ENCODE data around the gene CYP3A4.
"Not testable (repeated sequence)": the region's sequence is repeated elsewhere in the genome, so short reads cannot be mapped to it uniquely, and the experiment has no call there.

CYP3A4 gene

GRCh38 chr7:99791667-99792369 is 7.8 kb upstream of the CYP3A4 start:
- DNase-seq: no peak

DNA sequence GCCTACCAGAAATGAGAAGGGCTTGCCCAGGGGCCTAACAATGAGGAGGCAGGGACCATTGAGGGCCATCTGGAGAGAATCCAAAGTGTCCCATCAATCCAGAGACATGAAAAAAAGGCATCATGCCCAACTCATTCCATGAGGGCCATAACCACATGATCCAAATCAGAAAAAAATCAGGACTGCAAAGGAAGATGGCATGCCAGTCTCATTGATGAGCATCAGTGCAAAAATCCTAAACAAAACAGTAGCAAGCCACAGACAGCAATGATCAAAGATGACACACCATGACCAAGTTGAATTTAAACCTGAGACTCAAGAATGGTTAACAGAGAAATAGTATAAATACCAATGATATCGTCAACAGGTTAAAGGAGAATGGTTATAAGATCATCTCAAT is 7.0 kb upstream of the CYP3A4 start:
- DNase-seq: no peak

- no peak for DNase-seq
Measured at GRCh38 chr7:99790407-99790806, 6.4 kb upstream of the CYP3A4 start.

- no peak for DNase-seq
Measured at GRCh38 chr7:99789441-99790070, 5.6 kb upstream of the CYP3A4 start.

GRCh38 chr7:99788554-99788953 is 4.6 kb upstream of the CYP3A4 start:
- DNase-seq: no peak

DNA sequence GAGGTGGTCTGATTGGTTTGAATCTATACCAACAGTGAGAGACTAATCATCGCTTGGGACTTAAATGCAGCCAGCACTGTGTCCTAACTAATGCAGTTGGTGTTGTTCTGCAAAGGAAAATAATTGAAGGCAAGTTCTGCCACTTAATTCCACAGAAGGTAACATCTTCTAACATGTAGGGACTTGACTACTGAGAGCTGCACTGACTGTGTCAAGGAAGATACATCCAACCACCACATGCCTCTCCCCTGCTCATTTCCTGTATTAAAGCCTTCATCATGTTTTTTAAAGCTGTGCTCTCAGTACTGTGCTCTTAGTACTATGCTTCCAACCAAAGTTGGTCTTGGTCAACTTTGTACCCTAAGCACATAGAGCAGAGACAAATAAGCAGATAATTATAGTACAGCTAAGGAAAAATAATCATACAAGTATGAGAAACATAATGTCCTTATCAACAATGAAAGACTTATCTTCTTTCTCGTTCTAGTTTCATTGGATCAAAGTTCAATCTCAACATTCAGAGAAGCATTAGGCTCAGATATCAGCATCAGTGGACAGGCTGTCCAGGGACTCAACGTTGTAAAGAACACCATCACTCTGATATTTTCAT is 2.8 kb upstream of the CYP3A4 start:
- DNase-seq: no peak

DNA sequence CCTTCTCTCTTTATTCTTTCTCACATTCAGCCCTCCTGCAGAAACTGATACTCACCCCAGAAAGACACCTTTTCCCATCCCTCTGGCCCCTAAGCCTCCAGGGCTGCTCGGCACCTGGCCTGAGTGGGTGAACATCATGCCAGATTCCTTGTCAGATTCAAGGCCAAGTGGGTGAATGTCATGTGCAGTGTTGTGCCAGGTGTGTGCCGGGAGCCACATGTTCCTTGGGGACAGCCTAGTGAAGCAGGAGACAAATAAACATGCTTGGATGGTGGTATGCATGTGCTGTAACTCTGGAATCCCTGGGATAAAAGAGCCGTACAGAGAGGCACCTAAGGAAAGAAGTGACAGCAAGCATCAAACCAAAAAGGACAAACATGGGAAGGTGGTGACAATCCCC is 1.7 kb upstream of the CYP3A4 start:
- DNase-seq: not testable (repeated sequence)

DNA sequence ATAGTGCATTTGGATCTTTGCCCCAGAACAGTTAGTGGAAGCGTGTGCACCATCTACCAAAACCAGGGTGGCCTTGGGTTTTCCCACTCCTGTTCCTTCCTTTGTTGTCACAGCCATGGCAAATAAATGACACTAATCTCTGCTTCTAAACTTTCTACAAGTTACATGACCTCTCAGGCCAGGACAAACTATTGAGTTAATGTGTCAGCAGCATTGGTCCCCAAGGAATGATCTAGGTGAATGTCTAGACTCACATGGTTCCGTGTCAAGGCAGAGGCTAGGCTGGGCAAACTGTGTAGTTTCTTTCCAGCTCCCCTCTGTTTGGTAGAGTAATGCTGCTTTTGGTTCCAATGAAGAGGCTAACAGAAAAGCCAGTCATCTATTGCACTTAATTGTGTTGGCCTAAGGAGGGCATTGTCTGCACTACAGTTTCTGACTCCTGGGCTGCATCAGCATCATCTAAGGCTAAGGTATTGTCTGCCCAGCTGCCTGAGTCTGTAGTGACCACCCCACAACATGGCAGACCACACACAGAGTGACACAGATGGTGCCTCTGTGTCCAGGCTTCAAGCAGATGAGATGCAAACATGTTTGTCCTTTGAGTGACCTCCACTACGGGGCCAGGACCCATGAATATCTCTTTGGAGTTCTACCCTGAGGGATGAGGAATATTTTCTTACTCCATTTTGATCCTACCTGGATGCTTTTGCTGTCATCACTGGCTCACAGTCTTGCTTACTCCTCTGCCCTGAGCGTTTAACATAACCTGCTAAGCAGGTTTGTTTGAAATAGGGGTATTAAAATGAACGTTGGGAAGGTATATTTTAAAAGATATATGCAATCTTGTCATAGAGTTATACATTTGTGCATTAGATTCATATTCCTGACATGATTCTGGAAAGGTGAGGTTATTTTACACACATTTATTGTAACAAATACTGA is 1.7 kb downstream of the CYP3A4 start:
- DNase-seq: no peak

GRCh38 chr7:99780588-99780987 is 3.4 kb downstream of the CYP3A4 start:
- DNase-seq: no peak

GRCh38 chr7:99779949-99780348 is 4.0 kb downstream of the CYP3A4 start:
- DNase-seq: no peak

GRCh38 chr7:99778880-99779279 is 5.1 kb downstream of the CYP3A4 start:
- no peak for DNase-seq

GRCh38 chr7:99773395-99773794 is 10.6 kb downstream of the CYP3A4 start:
- not testable (repeated sequence) for DNase-seq

DNA sequence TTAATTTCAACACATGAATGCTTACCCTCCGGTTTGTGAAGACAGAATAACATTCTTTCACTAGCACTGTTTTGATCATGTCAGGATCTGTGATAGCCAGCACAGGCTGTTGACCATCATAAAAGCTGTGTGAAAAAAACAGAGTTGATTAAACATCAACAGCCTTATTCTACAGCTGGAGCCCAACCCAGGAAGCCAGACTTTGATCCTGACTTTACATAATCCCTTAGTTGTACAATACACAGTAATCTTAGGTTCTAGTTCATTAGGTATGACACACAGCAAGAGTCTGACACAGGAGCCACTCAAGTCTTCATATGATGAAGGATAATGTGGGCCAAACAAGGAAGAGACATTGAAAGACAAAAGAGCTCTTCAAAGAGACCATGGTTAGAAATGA is 11.4 kb downstream of the CYP3A4 start:
- DNase-seq: no peak

DNA sequence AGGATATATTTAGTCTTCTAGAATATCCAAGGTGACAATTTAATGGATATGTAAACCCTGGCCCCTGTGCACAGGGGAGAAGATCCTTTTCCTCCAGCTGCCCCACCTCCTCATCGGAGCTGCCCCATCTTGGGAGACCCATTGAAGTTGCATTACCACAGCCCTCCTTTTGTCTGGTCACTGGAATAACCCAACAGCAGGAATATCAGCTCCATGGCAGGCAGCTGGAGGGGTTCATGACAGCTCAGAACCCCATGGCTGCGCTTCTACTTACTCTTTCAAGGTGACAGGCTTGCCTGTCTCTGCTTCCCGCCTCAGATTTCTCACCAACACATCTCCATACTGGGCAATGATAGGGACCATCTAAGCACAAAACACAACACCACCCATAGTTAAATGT is 14.5 kb downstream of the CYP3A4 start:
- not testable (repeated sequence) for DNase-seq

GRCh38 chr7:99768471-99768870 is 15.5 kb downstream of the CYP3A4 start:
- no peak for DNase-seq

GRCh38 chr7:99767662-99768061 is 16.3 kb downstream of the CYP3A4 start:
- DNase-seq: no peak

- no peak for DNase-seq
Measured at GRCh38 chr7:99766484-99767099, 17.4 kb downstream of the CYP3A4 start.

DNA sequence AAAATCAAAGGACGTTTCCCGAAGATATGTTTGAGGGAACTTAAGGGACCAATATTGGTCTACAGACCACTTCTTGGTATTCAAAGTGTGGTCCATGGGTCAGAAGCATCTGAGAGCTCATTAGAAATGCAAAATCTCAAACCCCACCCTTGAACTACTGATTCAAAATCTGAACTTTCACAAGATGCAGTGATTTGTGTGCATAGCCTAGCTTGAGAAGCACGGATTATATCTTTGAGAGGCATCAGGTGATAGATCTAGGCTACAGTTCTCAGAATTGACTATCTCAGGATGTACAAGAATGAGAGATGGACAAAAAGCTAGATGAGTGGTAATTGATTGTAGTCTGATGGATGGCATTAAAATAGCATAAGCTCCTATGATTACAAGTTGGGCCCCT is 19.5 kb downstream of the CYP3A4 start:
- DNase-seq: no peak

- DNase-seq: no peak
Measured at GRCh38 chr7:99762680-99763327, 21.2 kb downstream of the CYP3A4 start.

- DNase-seq: no peak
Measured at GRCh38 chr7:99755085-99755484, 28.9 kb downstream of the CYP3A4 start.

DNA sequence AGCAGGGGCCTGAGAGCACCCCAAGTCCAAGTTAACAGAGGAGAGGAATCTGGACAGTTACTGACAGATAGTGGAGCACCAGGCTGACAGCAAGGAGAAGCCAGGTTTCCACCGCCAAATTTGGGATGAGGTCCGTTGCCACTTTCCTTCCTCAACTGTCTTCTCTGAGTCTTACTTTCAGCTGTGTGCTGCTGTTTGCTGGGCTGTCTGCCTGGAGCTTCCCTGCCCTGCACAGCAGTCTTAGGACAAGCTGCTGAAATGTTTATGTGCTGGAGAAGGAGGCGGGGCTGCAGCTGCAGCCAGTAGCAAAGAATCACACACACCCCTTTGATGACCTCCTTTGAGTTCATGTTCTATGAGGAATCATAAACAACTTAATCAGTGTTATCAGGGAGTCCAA is 31.6 kb downstream of the CYP3A4 start:
- DNase-seq: no peak
